Right renal pelvis (tissue), 4 donors: Measurements from ENCODE around the gene THADA. TPM values are rescaled to one million over a fixed set of nuclear protein-coding genes. Genes with fewer than 3 reads are reported as not detected.

Experiments used
- DNase-seq, 4 donors: peaks; one replicate each; pipeline ENCODE4 v3.0.0-alpha.2; 2013; ENCODE audit warnings: low read depth in 4 of 4, low spot score in 3 of 4, missing footprints in 1 of 4
- polyA plus RNA-seq, 4 donors: library from polyadenylated mRNA; unstranded; fragments of 120-200 nt; gene quantifications; one replicate each; pipeline ENCODE4 v1.2.1, GENCODE V29; 2013; ENCODE audit not compliant: insufficient read length in 4 of 4

The THADA gene
- polyA plus RNA-seq, 4 donors = 33.8 to 39.7 (median 36.0) TPM

- peak in 3 of 4 donors; percentile 85 to 93 (median 92) for DNase-seq
Measured at GRCh38 chr2:43221124-43221762, 374.6 kb downstream of the THADA start.

- DNase-seq = no peak
Measured at GRCh38 chr2:43220760-43221123, 375.1 kb downstream of the THADA start.

GRCh38 chr2:43220229-43220751, 375.5 kb downstream of the THADA start:
- DNase-seq = no peak

GRCh38 chr2:43219383-43220228, 376.2 kb downstream of the THADA start:
- no peak for DNase-seq

- DNase-seq = no peak
Measured at GRCh38 chr2:43218702-43219382, 377.0 kb downstream of the THADA start.

- no peak for DNase-seq
Measured at GRCh38 chr2:43218155-43218701, 377.6 kb downstream of the THADA start.

GRCh38 chr2:43217228-43218154, 378.3 kb downstream of the THADA start:
- no peak for DNase-seq

- DNase-seq = no peak
Measured at GRCh38 chr2:43216629-43217028, 379.2 kb downstream of the THADA start.

- DNase-seq = no peak
Measured at GRCh38 chr2:43215673-43216255, 380.1 kb downstream of the THADA start.

- no peak for DNase-seq
Measured at GRCh38 chr2:43214253-43214652, 381.6 kb downstream of the THADA start.

GRCh38 chr2:43212931-43213330, 382.9 kb downstream of the THADA start:
- DNase-seq = no peak

GRCh38 chr2:43212216-43212835, 383.5 kb downstream of the THADA start:
- no peak for DNase-seq

- no peak for DNase-seq
Measured at GRCh38 chr2:43210467-43211303, 385.2 kb downstream of the THADA start.

GRCh38 chr2:43210125-43210466, 385.7 kb downstream of the THADA start:
- DNase-seq = no peak

GRCh38 chr2:43209204-43209717, 386.6 kb downstream of the THADA start:
- DNase-seq = no peak

- no peak for DNase-seq
Measured at GRCh38 chr2:43207553-43208300, 388.1 kb downstream of the THADA start.

- DNase-seq = no peak
Measured at GRCh38 chr2:43206602-43207001, 389.2 kb downstream of the THADA start.
